HL-60 (cell line): ENCODE measurements around the gene ANO1.

Source experiments
- POLR2AphosphoS5 ChIP-seq: IDR thresholded peaks from 2 replicates; pipeline ENCODE4 v1.6.1; 2012; ENCODE audit warnings: low read depth
- TF ChIP-seq, protein P1 (sequence below): IDR thresholded peaks from one replicate; pipeline ENCODE4 v1.5.1; 2011; ENCODE audit warnings: low read length, control low read depth, inconsistent platforms; ENCODE audit not compliant: insufficient read depth
- TF ChIP-seq, protein P2 (sequence below): IDR thresholded peaks from 2 replicates; pipeline ENCODE4 v1.6.1; 2012; ENCODE audit warnings: low read depth; ENCODE audit not compliant: insufficient replicate concordance

DNA sequence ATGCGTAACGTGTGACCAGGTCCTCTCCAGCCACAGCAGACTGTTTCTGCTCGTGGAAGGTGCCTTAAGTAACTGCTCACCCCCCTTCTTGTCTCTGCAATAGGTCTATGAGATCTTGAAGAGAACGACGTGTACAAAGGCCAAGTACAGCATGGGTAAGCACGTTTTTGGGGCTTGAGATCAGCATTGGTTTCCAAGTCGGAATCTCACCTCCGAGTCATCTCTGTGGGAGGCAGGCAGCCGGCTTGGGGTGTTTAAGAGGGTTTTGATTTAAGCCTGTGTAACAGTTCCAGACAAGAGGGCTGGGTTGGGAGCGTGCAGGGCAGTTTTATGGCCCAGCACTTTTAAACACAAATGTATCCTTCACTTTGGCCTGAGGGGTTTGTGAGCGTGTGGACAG is 30.1 kb downstream of the ANO1 start:
- TF ChIP-seq, protein P1, sequence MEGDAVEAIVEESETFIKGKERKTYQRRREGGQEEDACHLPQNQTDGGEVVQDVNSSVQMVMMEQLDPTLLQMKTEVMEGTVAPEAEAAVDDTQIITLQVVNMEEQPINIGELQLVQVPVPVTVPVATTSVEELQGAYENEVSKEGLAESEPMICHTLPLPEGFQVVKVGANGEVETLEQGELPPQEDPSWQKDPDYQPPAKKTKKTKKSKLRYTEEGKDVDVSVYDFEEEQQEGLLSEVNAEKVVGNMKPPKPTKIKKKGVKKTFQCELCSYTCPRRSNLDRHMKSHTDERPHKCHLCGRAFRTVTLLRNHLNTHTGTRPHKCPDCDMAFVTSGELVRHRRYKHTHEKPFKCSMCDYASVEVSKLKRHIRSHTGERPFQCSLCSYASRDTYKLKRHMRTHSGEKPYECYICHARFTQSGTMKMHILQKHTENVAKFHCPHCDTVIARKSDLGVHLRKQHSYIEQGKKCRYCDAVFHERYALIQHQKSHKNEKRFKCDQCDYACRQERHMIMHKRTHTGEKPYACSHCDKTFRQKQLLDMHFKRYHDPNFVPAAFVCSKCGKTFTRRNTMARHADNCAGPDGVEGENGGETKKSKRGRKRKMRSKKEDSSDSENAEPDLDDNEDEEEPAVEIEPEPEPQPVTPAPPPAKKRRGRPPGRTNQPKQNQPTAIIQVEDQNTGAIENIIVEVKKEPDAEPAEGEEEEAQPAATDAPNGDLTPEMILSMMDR, result no peak
- TF ChIP-seq POLR2AphosphoS5, result no peak
- TF ChIP-seq, protein P2, sequence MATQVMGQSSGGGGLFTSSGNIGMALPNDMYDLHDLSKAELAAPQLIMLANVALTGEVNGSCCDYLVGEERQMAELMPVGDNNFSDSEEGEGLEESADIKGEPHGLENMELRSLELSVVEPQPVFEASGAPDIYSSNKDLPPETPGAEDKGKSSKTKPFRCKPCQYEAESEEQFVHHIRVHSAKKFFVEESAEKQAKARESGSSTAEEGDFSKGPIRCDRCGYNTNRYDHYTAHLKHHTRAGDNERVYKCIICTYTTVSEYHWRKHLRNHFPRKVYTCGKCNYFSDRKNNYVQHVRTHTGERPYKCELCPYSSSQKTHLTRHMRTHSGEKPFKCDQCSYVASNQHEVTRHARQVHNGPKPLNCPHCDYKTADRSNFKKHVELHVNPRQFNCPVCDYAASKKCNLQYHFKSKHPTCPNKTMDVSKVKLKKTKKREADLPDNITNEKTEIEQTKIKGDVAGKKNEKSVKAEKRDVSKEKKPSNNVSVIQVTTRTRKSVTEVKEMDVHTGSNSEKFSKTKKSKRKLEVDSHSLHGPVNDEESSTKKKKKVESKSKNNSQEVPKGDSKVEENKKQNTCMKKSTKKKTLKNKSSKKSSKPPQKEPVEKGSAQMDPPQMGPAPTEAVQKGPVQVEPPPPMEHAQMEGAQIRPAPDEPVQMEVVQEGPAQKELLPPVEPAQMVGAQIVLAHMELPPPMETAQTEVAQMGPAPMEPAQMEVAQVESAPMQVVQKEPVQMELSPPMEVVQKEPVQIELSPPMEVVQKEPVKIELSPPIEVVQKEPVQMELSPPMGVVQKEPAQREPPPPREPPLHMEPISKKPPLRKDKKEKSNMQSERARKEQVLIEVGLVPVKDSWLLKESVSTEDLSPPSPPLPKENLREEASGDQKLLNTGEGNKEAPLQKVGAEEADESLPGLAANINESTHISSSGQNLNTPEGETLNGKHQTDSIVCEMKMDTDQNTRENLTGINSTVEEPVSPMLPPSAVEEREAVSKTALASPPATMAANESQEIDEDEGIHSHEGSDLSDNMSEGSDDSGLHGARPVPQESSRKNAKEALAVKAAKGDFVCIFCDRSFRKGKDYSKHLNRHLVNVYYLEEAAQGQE, result no peak
